Brain pericyte (primary cell): ENCODE data around the gene EXOC3.
"Not testable (repeated sequence)": the region's sequence is repeated elsewhere in the genome, so short reads cannot be mapped to it uniquely, and the experiment has no call there.

ENCODE experiments used
- DNase-seq: peaks from one replicate; pipeline ENCODE4 v3.0.0-alpha.2; 2012; ENCODE audit warnings: low read depth, low spot score

EXOC3 gene

DNA sequence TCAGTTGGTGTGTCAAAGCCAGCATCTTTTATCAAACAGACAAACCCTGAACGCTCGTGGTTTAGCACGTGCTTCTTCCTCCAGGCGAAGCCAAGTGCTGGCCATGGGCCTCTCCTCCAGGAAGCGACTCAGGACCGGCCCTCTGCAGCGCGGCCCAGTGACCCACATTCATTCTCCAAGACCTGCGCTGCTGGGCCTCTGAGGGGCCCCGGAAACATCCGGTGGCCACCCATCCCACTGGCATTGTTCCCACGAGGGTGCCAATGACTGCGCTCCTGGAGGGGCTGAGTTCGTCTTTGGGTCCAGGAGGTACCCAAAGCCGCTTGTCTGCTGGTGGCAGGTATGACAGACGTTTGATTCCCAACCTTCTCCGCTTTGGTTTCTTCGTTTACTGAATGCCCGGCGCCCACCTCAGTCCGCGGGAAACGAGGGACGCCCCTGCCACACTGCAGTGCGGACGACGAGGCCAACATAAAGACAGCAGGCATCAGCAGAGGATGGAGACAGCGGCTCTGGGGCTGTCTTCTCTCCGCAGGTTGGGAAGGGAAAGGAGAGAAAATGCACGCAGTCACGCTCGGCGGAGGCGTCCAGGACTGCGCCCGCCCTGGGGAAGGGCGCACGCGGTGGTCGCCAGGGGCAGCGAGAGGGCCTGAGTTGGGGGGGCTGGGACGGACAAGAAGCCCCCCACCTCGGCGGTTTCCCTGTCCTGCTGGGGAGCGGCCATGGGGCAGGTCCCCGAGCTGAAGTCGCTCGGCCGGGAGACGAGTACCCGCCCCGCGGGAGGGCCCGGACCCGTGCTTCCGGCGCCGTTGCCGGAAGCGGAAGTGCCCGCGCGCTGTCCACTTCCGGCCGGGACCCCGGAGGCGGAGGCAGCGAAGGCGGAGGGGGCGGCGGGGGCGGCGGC lies at the start of gene EXOC3:
EXOC3 (plus strand) TSS at position 842 of the 904 bp plus-strand sequence. CDS start 3,030 bp downstream, outside the sequence.
- no peak for DNase-seq

DNA sequence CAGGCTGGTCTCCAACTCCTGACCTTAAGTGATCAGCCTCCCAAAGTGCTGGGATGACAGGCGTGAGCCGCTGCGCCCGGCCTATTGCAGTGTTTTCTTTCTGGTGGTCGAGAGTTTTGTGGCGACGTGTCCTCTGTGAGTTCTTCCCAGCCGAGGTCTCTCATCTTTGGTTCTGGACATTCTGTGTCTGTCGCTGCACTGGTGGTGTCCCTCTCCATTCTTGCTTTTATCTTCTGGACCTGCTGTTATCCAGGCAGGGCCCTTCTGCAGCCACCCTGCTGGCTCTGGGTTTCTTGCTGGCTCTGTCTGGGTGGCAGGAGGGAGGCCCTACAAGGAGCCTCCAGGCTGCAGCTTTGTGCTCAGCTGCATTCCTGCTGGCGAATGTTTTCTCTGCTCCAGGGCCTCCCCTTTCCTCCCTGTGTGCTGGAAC lies 49.1 kb upstream of the EXOC3 start:
- no peak for DNase-seq

DNA sequence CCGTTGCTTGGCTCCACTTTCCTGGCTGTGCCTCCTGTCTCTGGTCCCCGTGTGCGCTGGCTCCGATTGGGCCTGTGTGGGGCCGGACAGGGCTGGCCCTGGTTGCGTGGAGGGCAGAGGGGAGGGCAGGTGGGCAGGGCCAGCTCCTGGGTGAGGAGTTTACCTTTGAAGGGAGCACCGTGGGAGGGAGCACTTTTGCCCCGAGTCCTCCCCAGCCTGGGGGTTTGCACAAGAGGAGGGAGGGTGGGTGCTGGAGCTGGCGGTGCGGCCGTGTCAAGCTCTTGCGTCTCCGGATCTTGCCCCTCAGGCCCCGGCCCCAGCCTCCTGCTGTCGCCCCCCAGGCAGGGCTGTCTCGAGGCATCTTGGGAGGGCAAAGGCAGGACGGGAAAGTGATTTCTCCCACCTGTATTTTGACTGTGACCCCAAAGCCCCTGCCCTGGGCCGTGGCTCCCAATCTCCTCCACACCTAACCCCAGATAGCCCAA lies 48.3 kb upstream of the EXOC3 start:
- DNase-seq = no peak

DNA sequence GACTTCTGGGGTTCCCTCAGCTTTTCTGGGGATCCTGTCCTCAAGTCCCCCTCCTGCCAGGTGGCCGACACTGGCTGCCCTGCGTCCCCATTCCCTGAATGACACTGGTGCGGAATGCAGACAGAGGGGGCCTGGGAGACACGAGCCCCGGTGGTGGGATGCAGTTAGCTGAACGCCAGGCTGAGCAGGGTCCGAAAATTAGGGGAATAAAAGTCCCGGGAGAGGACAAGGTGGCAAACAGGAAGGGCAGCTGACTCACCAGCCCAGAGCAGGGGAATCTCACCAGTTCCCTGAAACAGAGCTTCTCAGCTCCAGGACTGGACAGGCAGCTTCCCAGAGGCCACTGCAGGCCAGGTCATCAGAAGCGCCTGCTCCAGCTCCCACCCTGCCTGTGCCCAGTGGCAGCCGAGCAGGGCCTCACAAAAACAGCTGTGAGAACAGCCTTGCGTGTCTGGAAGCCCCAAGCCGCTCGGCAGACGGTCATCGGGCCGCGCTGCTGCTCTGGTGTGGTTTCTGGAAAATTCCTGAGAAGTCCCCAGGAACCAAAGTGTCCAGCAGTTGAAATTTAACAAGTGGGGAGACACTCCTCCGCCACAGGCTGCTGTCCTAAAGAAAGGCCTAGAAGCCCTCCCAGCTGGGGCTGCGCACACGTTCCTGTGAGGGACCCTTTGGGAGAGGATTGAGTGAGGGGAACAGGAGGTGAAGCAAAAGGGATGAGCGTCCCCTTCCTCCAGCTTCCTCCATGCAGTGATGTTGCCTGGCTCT lies 47.6 kb upstream of the EXOC3 start:
- peak; percentile 83 for DNase-seq

DNA sequence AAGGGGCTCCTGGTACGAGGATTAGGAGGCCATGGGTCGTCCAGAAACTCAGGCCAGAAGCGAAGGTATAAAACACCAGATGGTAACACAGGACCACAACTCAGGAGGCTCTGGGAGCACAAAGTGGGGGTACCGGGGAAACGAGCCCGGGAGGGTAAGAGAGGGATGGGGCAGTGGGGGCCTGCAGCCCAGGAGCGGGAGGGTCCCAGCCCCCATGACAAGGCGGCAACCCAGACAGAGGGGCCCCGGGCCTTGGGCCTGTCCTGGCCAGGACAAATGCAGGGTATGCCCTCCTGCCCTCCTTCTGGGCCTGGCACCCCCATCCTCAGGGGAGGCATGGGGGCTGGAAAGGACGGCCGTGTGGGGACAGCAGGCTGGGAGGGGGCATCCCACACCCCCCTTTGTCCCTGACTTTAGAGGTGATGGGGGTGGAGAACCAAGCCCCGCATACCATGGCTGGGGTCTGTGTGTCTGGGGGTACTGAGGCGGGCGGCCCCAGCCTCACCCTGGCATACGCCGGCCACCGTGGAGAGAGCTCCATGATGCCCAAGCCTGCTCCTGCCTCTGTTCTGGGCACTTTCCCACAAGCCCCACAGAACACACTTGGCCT lies 47.0 kb upstream of the EXOC3 start:
- no peak for DNase-seq

DNA sequence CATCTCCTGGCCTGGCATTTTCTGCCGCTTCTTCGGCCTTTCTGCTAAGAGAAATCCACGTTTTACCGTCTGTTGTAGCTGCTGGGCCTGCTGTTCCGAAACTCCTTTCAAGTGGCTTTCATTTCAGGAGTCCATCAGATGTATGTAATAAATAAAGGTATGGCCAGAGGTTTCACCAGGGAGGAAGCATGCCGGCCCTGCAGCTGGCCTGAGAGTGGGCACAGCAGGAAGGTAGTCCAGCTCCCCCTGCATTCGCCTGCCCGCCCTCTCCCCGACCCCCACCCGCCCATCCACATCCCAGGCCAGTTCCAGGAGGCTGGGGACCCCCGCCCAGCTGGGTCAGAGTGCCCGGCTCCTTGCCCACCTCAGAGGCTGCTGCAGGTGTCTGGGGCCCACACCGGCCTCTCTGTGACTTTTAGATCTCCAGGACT lies 46.4 kb upstream of the EXOC3 start:
- DNase-seq = no peak

DNA sequence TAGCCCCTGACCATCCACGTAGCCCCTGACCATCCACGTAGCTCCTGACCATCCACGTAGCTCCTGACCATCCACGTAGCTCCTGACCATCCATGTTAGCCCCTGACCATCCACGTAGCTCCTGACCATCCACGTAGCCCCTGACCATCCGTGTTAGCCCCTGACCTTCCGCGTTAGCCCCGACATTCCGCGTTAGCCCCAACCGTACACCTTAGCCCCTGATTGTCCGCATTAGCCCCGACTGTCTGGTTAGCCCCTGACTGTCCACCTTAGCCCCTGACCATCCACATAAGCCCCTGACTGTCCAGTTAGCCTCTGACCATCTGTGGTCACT lies 44.9 kb upstream of the EXOC3 start:
- not testable (repeated sequence) for DNase-seq

DNA sequence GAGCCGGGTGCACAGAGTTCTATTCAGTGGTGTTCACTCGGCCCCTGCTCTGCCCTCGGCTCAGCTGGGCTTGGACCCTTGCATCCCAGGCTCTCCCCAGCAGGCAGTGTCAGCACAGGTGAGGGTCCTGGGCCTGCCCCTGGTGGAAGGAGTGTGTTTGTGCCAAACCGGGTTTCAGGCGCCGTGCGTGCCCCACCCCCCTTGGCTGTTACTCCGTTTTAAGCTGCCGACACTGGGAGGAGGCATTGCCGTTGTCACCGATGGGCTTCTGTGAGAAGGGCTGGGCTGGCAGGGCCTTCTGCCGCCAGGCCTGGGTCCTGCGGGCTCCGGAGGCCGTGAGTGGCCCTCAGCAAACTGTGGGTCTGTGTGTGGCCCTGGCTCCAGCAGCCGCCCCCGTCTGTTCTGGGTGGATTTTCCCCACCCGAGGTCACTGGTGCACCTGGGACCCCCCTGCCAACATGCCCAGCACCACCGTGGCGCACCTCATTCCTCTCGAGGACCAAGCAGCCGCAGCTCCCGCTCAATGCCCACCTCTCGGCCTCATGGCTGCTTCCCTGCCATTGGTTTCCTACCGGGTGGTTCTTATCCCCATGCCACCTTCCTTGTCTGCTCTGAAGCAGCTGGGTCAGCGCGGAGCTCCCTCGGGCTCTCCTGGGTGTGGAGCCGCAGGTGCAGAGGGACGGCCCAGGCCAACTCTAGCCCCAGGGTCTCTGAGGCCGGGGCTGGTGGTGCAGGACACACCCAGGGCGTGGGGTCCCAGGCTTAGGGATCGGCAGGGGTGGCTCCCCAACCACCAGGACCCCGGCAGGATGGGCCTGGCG lies 44.3 kb upstream of the EXOC3 start:
- no peak for DNase-seq

DNA sequence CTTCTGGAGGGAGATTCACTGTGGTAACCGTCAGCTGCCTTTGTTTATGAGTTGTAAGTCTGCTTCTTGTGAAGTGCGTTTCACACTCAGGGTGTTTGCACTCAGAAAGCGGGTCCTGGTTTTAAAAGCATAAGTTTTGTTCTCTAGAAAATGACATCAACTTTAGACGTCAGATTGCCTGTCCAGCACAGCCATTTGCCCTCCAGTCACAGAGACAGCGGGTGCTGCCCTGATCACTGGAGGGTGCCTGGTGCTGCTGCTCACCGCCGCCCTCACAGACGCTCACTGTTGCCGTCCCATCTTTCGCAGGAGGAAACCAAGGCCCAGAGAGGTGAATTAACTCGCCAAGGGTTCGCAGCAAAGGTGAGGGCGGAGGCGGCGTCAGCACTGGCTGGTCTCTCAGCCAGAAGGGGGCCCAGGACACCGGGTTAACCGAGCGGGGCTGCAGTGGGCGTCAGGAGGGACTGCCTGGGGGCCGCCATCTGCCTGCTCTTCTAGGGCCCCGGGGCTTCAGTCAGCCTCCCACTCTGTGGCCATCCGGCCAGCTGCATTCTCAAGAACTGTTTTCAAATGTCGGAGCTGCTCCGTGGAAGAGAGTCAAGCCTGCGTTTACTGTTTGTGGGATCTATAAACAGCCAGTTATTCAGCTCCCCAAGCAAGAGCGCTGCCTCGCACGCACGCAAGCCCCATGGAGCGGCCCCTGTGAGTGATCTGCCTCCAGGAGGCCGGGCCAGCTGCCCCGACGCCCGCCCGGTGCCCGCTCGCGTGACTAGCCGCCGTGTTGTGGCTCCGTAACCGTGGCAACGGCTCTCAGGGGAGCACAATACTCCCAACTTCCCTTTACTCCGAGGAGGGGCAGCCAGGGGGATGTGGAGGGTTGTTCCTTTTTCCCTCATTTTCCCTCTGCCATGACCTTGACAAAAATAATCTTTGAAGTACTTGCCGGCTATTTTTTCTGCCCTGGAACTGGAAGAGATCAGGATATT lies 43.4 kb upstream of the EXOC3 start:
- DNase-seq = peak; percentile 98

DNA sequence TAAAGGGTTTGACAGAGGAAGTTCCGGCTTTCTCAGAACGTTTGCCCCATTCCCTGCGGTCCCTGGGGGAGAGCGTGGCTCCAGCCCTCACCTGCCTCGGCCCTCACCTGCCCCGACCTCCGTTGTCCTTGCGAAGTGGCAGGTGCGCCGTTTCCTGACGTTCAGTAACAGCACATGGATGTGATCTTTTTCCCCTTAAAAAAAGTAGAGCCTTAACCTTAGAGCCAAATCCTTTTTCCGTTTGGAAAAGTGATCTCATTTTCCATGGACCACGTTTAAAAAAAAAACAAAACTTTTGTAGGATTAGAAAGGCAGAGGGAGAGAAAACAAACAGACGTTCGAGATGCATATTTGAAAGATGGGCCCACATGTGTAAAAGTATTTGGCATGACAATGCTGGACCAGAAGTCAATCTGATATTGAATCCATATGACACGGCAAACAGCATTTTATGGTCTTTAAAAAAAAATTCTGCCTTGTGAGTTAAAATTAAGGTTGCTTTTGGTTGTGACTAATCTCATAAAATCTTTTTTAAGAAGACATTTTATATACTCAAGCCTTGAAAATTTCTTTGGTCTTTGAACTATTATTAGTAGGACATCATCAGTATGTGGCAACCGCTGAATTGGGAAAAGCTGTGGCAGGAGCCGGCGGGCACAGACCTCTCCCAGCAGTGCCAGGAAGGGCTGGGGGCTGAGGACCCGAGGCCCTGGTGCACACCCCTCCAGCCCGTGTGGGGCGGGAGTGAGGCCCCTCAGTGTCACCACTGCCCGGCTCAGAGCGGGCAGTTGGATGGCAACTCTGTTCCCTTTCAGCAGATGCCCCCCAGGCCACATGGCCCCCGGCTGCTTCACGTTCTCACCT lies 42.5 kb upstream of the EXOC3 start:
- no peak for DNase-seq

DNA sequence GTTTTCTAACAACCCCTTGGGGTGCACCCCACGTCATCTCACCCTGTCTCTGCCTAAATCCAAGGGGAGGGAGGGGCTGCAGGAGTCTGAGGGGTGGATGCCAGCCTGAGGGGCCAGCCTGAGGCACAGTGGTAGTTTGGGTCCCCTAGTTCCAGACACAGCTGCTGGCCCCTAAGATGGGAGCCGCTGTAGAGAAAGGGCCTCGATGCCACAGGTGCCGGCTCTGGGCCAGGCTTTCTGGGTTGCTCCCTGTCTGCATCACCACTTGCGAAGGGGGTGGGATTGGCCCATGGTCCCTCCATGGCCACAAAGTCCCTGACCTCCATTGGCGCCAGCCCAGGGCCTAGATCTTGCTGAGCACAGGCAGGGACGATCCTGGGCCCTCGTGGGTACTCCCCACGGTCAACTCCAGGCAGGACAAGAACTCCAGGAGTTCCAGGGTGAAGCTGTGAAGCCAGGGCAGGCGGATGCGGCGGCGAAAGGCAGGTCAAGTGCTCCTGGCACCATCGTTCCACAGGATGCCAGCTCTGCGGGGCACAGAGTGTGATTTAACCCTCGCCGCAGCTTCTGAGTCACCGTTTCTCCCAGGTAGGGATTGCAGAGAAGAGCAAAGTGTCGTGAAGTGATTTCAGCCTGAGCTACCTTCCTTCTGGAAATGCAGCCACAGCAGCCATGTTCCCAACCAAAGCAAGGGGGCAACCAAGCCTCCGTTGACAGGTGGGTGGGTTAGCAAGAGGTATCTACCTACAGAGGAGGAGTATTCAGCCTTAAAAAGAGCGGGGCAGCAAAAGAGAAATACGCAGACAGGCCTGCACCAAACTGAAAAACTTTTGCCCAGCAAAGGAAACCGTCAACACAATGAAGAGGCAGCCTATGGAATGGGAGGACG lies 41.6 kb upstream of the EXOC3 start:
- no peak for DNase-seq

DNA sequence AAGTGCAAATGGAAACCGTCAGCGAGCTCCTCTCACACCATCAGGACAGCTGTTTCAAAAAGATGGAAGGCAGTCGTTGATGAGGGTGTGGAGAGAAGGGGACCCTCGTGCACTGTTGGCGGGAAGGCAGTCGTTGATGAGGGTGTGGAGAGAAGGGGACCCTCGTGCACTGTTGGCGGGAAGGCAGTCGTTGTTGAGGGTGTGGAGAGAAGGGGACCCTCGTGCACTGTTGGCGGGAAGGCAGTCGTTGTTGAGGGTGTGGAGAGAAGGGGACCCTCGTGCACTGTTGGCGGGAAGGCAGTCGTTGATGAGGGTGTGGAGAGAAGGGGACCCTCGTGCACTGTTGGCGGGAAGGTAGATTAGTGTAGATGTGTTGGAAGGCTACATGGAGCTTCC lies 40.8 kb upstream of the EXOC3 start:
- not testable (repeated sequence) for DNase-seq

DNA sequence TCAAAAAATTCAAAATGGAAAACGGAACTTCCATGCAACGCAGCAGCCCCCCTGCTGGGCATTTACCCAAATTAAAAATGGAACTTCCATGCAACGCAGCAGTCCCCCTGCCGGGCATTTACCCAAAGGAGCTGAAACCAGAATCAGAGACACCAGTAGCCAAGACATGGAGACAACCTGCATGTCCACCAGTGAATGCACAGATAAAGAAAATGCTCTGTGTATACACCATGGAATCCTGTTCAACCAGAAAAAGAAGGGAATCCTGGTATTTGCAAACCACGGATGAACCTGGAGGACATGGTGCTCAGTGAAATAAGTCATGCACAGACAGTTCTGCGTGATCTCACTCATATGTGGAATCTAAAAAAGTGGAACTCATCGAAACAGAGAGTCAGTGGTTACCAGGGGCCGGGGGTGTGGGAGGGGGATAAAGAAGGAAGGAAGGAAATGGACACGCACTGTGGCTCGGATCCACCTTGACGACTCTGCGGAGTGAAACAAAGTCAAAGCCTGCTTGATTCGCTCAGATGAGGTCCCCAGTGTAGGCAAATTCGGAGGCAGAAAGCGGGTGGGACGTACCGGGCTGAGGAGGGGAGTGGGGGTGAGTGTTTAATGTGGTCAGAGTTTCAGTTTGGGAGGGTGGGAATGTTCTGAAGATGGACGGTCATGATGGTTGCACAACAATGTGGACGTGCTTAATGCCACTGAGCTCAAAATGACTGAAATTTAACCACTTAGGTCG lies 40.2 kb upstream of the EXOC3 start:
- no peak for DNase-seq

DNA sequence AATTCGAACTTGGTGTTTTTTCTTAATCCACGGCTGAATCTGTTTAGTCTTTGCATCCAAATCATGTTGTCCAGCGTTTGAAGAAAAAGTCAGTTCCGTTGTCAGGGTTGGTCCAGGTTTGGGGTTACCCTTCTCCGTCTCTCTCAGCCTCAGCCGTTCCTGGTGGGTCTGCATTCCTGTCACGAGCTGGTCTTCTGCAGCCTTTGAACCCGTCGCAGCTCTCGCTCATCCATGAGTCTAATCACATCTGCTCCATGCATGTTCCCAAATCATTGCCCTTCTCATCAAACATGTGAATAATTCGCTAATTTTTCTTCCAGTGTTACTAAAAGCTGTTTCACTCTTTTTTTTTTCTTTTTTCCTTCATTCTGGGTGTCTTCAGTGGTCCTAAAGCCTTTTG lies 39.0 kb upstream of the EXOC3 start:
- DNase-seq = no peak

DNA sequence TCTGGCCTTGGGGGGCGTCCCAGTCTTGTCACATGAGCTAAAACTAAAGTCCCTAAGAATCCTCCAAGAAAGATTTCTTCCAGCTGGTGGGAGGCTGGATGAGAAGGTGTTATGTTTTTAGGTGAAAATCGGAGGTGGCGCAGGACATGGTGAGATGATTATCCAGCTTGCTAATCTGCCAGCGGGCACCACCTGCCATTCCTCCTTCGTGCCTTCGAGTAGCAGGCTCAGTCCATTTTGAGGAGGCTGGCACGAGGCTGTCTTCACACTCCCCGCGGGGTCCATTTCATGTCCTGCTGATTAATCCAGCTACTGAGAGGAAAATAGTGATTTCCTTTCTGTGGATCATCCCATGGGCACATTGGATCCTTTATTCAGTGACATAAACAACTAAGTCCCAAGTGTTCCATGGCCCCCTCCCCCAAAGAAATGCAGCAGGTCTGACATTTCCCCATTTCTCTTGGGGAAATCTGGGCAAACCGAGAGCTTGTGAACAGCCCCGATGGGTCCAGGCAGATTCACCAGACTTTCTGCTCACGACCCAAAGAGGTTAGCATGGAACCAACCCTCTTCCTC lies 38.2 kb upstream of the EXOC3 start:
- no peak for DNase-seq

DNA sequence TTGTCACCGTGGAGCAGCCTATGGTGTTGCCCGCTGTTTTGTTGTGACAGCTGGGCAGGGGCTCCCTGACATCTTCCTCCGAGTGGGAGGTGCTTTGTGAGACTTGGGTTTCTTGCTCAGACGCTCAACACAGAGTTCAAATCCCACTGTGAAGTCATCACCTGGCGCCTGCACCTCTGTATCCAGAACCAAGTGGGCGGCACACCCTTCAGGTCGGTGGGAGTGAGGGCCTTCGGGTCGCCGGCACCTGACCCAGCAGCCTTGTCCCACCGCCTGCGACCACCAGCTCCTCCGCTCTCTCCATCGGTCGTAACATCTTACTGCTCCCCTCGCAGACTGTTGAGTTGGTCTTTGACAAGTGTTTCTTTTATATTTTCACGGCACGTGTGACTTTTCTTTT lies 37.6 kb upstream of the EXOC3 start:
- no peak for DNase-seq

DNA sequence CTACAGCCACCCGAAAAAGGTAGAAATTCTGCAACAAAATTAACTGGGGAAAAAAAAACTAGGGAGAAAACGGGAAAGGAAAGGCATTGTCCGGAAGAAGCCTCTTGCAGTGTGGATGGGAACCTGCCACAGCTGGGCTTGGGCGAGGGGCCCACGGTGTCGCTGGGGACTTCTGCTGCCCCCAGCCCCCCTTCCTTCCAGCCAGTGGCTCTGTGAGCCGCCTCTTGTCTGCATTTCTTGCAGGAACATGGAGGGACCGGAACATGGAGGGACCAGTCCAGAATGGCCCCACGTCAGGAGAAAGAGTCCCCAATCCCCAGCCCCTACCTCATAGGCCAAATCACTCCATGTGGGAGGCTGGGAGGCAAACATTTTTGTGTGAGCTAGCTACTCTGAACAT lies 36.9 kb upstream of the EXOC3 start:
- no peak for DNase-seq
